Cardiac fibroblast (primary cell): Measurements from ENCODE around the gene LRRTM4.

ENCODE experiments used
- DNase-seq, 2 donors: peaks; one replicate each; pipeline versions ENCODE4 v3.0.0 to v3.0.0-alpha.2; 2010; ENCODE audit warnings: low read depth in 2 of 2
- H3K4me3 ChIP-seq, 2 donors: replicated peaks in 1 of 2; 1 replicate in 1 of 2; 2 replicates in 1 of 2; pipeline ENCODE4 v1.5.1; 2011; ENCODE audit warnings: low read depth in 2 of 2, low read length in 2 of 2, mild to moderate bottlenecking in 2 of 2, moderate library complexity in 1 of 2
- CTCF ChIP-seq: IDR thresholded peaks from one replicate; pipeline ENCODE4 v1.5.1; 2011; ENCODE audit warnings: low read depth, mild to moderate bottlenecking, low read length, inconsistent platforms

LRRTM4 gene

GRCh38 chr2:76932550-76932949 lies 589.6 kb downstream of the LRRTM4 start:
- no peak for DNase-seq
- TF ChIP-seq CTCF, result no peak
- H3K4me3 ChIP-seq, result no peak overlapping the region

GRCh38 chr2:76930056-76930744 lies 592.0 kb downstream of the LRRTM4 start:
- H3K4me3 ChIP-seq, result no peak overlapping the region
- no peak for TF ChIP-seq CTCF
- DNase-seq, result no peak

- H3K4me3 ChIP-seq, result no peak overlapping the region
- TF ChIP-seq CTCF, result no peak
These were observed 594.1 kb downstream of the LRRTM4 start for GRCh38 chr2:76928026-76928425.

GRCh38 chr2:76921006-76921405 lies 601.2 kb downstream of the LRRTM4 start:
- no peak overlapping the region for H3K4me3 ChIP-seq
- no peak for DNase-seq
- no peak for TF ChIP-seq CTCF

More at GRCh38 chr2:76928026-76928425, 594.1 kb downstream of the LRRTM4 start:
- DNase-seq, result no peak

GRCh38 chr2:76895469-76895868 lies 626.7 kb downstream of the LRRTM4 start:
- DNase-seq, result peak in 1 of 2 donors; percentile 25
- no peak for TF ChIP-seq CTCF
- no peak overlapping the region for H3K4me3 ChIP-seq

GRCh38 chr2:76870581-76870980 lies 651.6 kb downstream of the LRRTM4 start:
- no peak for TF ChIP-seq CTCF
- DNase-seq, result peak; percentile 35 to 67
- no peak overlapping the region for H3K4me3 ChIP-seq

- no peak overlapping the region for H3K4me3 ChIP-seq
- no peak for TF ChIP-seq CTCF
- DNase-seq, result peak; percentile 24 to 38
These were observed 652.2 kb downstream of the LRRTM4 start for GRCh38 chr2:76870011-76870410.
